Midbrain (tissue), 1 donor: ENCODE results near the gene CISH.

Source experiments
- DNase-seq: peaks from one replicate; lab custom pipeline; 2025; lab: John Stamatoyannopoulos, UW

The CISH gene

GRCh38 chr3:50611464-50612233 lies at the start of gene CISH:
Gene CISH, minus strand, starts transcription at chr3:50611774. Its CDS starts 124 bp downstream, at chr3:50611650.
- peak; percentile 87 for DNase-seq

DNA sequence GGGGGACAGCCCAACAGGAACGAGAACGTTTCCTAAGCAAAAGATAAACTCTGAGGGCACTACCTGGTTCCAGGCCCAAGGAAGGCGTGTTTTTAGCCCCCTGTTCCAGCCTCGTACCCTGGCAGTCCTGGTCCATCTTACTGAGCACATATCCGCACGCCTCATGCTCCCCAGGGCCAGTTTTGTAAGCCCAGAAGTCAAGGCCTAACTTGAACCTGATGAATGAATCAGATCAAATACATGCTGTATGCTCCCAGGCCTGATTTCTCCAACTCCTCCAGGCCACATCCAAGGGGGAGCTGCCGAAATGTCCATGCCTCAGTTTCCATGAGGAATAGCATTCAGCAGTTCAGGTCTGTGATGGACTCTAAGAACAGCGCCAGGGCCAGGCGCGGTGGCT lies 48.8 kb upstream of the CISH start:
- no peak for DNase-seq

GRCh38 chr3:50658831-50659230 lies 47.3 kb upstream of the CISH start:
- no peak for DNase-seq

GRCh38 chr3:50658416-50658815 lies 46.8 kb upstream of the CISH start:
- DNase-seq: no peak

- DNase-seq: no peak
Observed at GRCh38 chr3:50657816-50658215, 46.2 kb upstream of the CISH start.

GRCh38 chr3:50657407-50657806 lies 45.8 kb upstream of the CISH start:
- DNase-seq: no peak

GRCh38 chr3:50656417-50657195 lies 45.0 kb upstream of the CISH start:
- no peak for DNase-seq

DNA sequence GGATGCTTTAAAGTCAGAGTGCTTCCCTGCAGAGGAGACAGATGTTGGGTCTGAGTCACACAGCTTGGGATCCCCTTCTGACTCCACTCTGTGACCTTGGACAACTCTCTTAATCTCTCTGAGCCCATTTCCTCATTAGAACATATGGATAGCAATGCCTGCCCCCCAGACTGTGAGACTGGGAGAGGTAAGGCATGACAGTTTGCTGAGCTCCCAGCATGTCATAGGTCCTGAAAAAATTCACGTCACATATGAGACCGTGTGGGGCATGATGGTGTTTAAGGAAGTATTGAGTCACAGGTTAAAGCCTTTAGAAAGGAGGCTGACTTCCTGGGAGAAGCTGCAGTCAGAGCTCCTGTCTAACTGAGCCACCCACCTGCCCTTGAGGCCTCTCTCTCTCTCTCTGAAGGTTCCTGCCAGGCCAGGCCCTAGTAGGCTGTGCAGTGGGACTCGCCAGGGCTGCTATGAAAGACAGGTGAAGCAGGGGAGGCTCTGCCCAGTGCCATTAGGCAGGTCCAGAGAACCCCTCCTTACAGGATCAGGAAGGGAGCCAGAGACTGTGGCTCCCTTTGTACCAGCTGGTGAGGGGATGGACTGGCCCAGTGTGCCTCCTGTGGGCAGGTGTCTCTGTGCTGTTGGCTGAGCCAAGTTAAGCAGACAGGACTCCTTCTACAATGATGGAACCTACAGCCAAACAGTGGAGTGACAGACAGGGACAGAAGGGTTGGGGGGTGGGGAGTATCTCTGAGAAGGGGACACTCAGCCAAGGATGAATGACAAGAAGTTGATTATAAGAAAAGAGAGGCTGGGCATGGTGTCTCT lies 43.6 kb upstream of the CISH start:
- no peak for DNase-seq

DNA sequence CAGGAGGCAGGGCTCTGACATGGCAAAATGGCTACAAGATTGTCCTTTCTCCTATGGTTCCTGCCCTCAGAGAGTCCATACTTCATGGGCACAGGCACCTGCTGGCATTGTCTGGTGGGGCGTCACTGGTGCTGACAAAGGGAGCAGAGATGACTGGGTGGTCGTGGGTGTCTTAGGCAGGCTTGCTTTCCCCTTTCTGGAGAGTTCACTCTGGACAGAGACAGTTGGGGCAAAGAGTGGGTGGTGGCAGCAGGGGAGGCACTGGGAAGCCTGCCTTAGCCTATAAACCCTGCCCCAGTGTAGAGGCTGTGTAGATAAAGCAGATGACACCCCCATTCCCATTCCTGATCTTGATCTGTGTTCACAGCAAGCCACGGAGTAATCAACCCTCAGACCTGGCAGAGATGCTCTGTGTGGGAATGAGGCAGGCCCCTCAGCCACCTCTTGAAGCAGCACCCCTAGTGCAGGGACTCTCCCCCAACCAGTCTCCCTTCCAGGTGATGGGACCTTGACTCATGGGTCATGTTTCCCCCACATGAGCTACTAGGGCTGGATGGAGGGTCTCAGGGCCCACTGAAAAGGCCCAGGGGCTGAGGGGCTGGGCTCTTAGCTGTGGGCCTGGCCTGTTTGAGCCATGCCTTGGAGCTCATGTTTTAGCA lies 42.5 kb upstream of the CISH start:
- DNase-seq: no peak

DNA sequence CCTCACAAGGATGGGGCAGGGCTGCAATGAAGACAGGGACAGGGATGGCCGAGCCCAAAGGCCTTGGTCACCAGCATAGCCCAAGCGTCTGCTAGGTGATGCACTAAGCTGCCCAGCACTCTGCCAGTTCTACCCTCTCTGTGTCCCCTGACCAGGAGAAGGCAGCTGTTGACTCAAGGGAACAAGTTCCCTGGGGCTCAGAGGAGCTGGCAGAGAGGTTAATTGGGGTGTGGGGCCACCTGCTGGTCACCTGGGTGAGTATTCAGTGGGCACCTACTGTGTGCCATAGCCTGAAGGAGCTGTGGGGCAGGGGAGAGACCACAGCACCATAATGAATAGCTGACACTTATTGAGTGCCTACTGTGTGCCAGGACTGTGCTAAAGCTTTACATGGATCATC lies 41.1 kb upstream of the CISH start:
- DNase-seq: no peak

DNA sequence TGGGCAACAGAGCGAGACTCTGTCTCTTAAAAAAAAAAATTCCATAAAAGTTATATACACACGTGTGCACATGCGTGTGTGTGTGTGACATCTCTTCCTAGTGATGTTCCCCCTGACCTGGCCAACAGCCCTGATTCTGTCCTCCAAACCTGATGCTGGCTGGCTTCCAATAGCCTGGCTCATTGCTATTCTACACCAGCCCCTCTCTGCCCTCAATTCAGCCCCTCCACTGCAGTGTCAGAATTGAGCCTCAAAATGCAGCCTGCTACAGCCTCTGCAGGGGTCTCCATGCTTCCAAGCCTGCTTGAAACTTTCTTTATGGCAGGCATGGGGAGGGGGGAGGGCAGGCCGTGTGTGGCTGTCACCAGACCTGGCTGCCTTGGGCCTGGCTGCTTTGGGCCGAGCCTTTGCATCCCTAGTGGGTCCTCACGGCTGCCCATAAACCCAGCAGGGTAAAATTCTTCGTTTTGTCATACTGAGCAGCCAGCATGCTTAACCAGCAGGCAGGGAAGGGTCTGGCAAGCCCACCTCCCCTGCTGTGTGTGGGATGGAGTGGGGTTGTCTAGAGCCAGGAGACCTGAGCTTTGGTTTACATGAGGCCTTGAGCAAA lies 40.5 kb upstream of the CISH start:
- DNase-seq: no peak

DNA sequence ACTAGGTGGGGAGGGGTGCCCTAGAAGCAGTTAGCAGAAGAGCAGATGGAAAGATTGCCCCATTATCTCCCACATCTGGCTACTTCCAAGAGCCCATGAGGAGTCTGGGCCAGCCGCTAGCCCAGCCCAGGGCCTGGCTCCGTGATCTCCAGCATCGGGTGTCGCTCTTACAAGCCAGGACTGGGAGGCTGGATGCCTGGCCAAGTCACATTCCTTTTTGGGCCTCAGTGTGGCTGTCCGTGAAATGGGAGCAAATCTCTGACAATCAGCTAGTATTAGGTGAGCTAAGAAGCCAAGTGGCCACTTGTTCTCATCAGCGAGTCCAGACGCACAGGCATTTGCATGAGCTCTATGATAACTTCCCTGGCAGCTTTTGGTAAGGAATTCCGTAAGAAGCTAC lies 39.9 kb upstream of the CISH start:
- no peak for DNase-seq

- DNase-seq: no peak
Observed at GRCh38 chr3:50650018-50650417, 38.4 kb upstream of the CISH start.

DNA sequence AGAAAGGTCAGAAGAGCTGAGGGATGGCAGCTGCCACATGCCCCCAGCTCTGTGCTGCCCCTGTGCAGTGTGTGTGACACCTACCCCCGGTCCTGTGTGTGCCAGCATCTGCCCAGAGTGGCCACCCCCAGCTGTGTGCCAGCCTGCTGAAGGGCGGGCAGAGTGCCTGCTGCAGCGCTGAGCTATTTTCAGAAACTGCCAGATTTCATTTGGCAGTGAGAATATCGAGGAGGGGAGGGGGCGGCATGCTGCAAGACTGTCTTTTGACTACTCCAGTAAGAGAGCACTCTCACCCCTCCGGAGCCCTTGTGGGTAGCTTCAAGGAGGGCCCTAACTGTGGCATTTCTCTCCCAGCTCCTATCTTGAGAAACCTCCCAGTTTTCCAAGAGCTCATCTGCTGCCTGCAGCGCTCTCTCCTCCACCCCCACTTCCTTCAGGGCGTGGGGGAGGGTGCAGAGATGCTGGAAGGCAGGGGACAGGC lies 37.9 kb upstream of the CISH start:
- DNase-seq: peak; percentile 51

- DNase-seq: no peak
Observed at GRCh38 chr3:50648944-50649343, 37.4 kb upstream of the CISH start.

DNA sequence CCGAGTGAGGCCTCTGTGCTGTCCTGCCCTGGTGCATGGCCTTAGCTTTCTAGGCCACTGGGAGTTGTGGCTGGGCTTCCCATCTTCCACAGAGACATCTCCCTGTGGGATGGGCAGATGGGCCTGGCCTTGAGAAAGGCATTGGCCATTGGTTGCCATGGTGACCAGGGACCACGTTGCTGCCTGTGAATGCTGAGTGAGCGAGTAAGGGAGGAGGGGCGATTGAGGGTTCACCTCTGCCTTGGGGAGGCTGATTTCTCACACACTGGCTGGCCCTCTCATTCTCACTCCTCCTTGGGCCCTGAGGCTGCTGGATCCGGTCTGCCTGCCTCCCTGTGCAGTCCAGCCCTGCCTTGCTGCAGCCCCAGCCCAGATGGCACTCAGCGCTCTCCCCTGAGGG lies 36.7 kb upstream of the CISH start:
- DNase-seq: no peak

- no peak for DNase-seq
Observed at GRCh38 chr3:50645378-50645777, 33.8 kb upstream of the CISH start.

DNA sequence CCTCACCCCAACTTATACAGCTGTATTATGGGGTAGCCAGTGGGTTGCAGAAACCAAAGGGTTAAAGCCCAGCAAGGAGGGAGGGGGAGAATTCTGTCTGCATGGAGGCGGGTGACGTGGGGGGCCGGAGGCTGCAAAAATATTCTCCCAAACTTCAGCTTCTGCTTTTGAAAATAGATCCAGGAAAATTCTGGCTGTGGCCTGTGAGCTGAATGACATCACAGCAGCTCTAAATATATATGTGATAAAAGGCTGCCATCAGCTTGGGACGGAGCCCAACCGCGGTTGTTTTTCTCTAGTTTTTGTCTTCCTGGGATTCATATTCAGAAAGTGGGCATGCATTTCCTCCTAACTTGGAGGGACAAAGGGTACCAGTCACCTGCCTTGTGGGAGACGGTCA lies 33.0 kb upstream of the CISH start:
- DNase-seq: no peak

- DNase-seq: no peak
Observed at GRCh38 chr3:50642382-50642781, 30.8 kb upstream of the CISH start.

- no peak for DNase-seq
Observed at GRCh38 chr3:50639055-50639494, 27.5 kb upstream of the CISH start.

DNA sequence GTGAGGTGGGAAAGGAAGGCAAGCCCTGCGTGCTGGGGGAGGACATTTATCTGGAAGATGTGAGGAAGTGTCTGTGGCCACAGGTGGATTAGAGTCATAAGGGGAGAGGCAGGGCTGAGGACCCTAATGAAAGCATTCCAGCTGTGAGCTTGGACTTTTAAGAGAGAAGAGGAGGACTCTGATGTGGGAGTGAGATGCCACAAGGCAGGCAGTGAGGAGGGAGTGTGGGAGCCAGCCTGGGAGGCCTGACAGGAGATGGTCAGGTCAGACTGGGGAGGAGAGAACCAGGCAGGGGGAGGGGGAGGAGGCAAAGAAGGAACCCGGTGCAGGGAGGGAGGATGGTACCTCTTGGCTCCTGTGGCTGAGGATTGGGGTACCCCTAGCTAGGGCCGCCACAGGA lies 26.4 kb upstream of the CISH start:
- no peak for DNase-seq
